Endometrial microvascular endothelial cells (primary cell): ENCODE results near the gene RBX1. TPM values are rescaled to one million over a fixed set of nuclear protein-coding genes. Genes with fewer than 3 reads are reported as not detected.
"Not testable (repeated sequence)": the region's sequence is repeated elsewhere in the genome, so short reads cannot be mapped to it uniquely, and the experiment has no call there.

Experiments
- in situ Hi-C: cut with HindIII; loops from 2 replicates; pipeline ENCODE4 v1.10.0; 2017; ENCODE audit warnings: low sequenced_read_pairs, low pct_unique_long_range_greater_than_20kb; ENCODE audit errors: inconsistent ontology term
- total RNA-seq: library from RNA; depleted of rRNA; stranded (reverse); fragments of >200 nt; gene quantifications from one replicate; pipeline ENCODE4 v1.2.3, GENCODE V29; 2015; ENCODE audit errors: inconsistent ontology term

Gene RBX1
- total RNA-seq, 1 donor from 2014 or later, result 97.5 TPM

- in situ Hi-C loops, result loop anchor here (10.0 kb wide), 1 partner anchor 189 kb away; no protein-coding TSS in a partner anchor
Measured at GRCh38 chr22:40965936-40966725, 15.0 kb downstream of the RBX1 start.

DNA sequence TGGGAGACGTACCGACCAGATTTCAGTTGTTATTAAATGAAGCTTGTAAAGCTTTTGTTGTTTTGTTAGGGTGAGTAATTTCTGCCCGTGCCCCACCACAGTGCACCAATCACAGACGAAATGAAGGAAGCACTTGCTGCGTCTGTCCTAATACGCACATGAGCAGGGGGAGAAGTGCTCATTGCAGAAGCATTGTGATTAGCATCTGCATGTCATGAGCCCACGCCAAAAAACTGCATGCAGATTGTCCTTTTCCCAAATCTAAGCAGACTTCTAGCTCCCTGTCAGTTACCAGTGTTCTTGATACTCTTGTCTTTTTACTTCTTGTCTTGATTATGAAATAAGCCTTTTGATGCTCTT, 15.5 kb downstream of the RBX1 start:
- in situ Hi-C loops, result loop anchor here (10.0 kb wide), 1 partner anchor 188 kb away; no protein-coding TSS in a partner anchor

- in situ Hi-C loops, result loop anchor here (10.0 kb wide), 1 partner anchor 188 kb away; no protein-coding TSS in a partner anchor
Measured at GRCh38 chr22:40967111-40967760, 16.1 kb downstream of the RBX1 start.

DNA sequence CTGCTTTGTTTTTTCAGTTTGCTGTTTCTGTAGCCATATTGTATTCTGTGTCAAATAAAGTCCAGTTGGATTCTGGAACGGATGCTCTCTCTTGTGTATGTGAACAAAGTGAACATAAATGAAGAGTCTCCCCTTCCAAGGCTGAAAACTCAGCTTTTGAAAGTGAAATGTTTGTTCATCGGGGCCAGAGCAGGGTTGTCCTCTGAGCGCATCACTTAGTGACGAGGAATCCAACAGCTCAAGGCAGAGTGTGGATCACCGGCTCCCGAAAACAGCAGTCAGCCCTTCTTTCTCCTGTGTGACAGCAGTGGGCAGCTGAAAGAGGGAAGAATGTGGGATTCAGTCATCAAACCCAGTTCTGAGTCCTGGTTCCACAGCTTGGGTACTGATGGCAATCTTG, 21.4 kb downstream of the RBX1 start:
- in situ Hi-C loops, result no loop called here

DNA sequence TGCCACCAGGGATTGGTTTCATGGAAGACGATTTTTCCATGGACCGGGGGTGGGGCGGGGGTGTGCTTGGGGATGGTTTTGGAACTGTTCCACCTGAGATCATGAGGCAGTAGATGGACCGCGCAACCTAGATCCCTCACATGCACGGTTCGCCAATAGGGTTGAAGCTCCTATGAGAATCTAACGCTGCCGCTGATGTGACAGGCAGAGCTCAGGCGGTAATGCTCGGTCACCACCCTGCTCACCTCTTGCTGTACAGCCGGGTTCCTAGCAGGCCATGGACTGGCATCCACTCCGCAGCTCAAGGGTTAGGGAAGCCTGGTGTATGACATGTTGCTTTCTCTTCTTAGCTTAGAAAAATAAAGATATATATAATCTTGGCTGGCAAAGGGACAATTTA, 22.0 kb downstream of the RBX1 start:
- in situ Hi-C loops, result no loop called here

DNA sequence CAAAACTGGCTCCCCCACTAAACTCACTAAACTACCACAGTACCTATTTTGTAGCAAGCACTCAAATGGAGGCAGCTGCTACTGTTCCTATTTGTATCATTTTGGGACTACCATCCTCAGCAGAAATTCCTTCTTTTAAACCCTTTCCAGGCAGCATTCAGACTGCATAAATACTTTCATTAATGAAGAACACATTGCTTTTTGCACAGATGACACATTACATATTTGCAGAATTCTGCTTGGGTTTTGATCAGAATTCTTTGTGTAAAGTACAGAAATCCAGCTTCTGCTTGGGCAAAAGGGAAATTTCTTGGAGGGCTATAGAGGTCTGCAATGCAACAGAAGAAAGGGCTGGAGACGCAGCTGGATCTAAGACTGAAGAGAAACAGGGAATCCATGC, 24.2 kb downstream of the RBX1 start:
- in situ Hi-C loops, result no loop called here

GRCh38 chr22:40976866-40977700, 25.9 kb downstream of the RBX1 start:
- in situ Hi-C loops, result no loop called here

- in situ Hi-C loops, result no loop called here
Measured at GRCh38 chr22:40979198-40979597, 28.0 kb downstream of the RBX1 start.

GRCh38 chr22:40979871-40980270, 28.7 kb downstream of the RBX1 start:
- in situ Hi-C loops, result no loop called here

DNA sequence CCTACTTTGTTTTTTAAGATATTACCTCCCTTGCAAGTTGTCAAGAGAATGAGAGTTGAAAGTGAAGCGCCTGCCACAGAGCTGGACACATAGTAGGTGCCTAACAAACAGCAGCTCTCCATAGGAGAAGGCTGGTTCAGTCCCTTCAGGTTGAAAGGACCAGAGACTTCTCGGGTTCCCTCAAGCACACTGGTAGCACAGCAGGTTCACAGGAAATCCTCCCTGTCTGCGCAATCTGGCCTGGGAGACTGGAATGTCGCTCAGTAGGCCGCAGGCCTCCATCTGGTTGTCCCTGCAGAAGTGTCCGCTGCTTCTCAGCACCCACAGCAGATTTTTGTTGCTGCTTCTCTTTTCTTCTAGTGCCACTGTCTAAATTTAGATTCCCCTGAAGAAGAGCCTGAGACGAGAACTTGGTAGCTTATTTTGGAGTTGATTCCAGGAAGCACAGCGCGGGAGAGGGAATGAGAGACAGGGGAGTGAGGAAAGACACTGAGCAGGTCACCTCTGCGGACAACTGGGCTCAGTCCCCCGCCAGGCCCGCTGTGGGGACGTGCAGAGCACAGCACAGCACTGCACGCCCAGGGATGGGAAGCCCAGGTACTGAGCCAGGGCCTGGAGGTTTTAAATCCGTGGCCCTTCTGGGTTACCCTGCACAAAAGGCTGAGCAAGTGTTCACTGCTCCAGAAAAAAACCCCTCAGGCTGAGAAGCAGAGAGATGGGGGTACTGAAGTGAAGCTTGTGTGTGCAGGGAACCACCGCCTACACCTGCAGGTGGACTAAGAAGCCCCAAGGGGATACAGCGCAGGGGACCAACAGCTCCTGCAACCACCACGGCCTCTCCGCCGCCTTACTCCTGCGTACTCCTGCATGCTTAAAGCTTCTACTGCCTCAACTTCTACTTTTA, 31.6 kb downstream of the RBX1 start:
- in situ Hi-C loops, result no loop called here

- in situ Hi-C loops, result no loop called here
Measured at GRCh38 chr22:40991298-40991697, 40.1 kb downstream of the RBX1 start.

DNA sequence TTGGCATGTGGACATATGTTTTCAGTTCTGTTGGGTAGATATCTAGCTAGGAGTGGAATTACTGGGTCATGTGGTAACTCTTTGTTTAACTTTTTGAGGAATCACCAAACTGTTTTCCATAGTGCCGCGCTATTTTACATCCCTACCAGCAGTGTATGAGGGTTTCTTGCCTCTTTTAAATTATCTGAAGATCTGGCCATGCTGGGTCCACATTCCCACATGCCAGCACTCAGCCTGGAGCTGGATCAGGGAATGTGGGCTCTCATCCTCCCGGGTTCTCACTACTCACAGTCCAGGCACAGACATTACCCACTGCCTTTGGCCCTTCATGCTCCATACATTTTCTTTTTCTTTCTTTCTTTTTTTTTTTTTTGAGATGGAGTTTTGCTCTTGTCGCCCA, 44.6 kb downstream of the RBX1 start:
- in situ Hi-C loops, result no loop called here

- in situ Hi-C loops, result no loop called here
Measured at GRCh38 chr22:40997520-40997919, 46.3 kb downstream of the RBX1 start.

- in situ Hi-C loops, result no loop called here
Measured at GRCh38 chr22:41000040-41000565, 48.9 kb downstream of the RBX1 start.

DNA sequence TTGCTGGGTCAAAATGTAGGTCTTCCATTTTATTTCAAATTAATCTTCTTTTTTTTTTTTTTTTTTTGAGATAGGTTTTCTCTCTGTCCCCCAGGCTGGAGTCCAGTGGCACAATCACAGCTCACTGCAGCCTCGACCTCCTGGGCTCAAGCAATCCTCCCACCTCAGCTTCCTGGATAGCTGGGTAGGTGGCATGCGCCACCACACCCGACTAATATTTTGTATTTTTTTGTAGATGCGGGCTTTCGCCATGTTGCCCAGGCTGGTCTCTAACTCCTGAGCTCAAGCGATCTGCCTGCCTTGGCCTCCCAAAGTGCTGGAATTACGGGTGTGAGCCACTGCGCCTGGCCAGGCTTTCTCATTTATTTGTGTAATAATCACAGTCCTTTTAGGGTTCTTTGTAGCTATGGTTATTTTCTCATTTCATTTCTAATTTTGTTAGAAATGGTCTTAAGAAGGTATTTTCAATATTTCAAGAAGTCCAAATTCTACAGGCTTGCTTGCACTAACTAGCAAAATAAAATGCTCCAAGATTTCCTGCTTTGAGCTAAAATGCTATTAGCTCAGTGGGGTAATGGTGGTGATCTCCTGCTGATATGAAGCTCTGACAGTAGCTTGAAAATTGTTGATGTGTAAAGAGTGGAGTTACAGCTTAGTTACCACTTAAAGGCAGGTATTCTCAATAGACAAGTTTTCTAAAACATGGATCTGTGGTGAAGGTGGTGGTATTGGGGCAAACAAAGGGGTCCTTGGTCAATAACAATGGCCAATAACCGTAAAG, 50.0 kb downstream of the RBX1 start:
- in situ Hi-C loops, result no loop called here

DNA sequence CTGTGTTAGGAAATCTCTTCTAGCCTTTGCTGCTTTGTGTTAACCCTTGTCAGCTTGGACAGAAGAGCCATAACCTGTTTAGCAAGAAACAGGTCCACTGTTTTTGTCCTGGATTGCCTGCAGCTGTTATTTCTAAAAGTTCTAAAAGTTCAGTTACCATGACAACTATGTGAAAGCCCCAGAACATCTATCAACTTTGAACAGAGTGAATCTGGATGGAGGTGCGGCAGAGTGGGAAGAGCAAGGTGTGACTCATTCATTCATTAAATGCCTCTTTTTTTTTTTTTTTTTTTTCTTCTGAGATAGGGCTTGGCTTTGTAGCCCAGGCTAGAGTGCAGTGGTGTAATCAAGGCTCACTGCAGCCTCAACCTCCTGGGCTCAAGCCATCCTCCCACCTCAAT, 50.5 kb downstream of the RBX1 start:
- in situ Hi-C loops, result no loop called here

DNA sequence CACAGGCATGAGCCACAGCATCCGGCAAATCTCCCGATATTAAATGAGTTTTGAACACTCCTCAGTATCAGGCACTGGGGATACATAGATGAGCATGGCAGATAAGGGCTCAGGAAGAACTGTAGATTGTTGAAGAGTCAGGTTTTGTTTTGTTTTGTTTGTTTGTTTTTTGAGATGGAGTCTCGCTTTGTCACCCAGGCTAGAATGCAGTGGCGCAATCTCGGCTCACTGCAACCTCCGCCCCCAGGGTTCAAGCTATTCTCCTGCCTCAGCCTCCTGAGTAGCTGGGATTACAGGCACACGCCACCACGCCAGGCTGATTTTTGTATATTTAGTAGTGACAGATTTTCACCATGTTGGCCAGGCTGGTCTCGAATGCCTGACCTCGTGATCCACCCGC, 51.2 kb downstream of the RBX1 start:
- in situ Hi-C loops, result not testable (repeated sequence)

- in situ Hi-C loops, result no loop called here
Measured at GRCh38 chr22:41003066-41003465, 51.9 kb downstream of the RBX1 start.
